HG02610 (cell line): ENCODE data around the gene RAMP3.
"Not testable (repeated sequence)": the region's sequence is repeated elsewhere in the genome, so short reads cannot be mapped to it uniquely, and the experiment has no call there.

Experiments used
- ATAC-seq: cut with Tn5 transposase; IDR thresholded peaks from one replicate; pipeline ENCODE4 v1.9.1; 2021; ENCODE audit warnings: mild to moderate bottlenecking, moderate library complexity; ENCODE audit not compliant: unreplicated experiment

The RAMP3 gene

DNA sequence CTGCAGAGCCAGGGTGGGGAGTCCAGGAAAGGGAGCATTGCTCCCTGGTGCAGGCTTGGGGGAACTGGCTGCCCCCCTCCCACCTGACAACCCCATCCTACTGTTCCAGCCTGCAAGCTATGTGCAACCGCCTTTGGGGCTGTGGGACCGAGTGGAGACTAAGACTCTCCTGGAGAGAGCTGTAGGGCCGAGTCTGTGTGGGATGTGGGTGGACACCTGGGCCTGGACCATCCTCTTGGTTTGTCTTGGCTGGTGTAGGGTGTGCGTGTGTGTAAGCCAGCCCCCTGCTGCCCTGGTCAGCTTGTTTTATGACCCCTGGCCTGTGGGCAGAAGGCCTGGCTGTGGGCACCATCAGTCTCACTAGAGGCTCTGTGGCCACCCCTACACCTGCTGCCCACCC lies 1.6 kb upstream of the RAMP3 start:
- ATAC-seq: no peak

DNA sequence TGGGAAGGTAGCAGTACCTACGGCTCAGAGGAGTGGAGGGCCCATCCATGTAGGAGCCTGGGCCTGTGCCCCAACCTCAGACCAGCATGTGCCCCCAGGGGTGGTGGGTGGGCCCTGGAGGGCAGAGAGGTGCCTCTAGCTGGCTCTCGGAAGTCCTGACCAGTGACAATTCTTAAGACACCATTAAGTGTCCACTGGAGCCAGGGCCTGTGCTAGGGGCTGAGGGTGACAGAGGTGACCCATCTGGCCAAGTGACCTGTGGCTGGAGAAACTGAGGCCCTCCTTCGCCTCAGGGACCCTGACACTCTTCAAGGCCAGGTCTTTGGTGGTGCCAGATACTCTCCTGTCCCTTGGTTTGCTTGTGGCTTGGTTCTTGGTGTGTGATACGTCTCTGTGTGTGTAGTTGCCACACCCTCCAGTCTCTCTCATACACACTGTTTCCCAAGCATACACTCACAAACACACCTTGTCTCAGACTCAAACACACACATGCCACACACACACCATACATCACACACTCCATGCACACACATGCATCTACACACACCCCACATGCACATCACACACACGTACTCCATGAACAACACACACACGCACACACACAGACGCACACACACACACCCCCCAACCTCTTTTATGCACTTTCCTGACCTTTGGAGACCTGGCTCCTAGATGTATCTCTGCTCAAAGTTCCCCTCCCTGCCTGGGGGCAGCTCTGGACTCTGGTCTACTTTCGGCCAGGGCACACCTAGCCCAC lies 897 bp upstream of the RAMP3 start:
- ATAC-seq: no peak

DNA sequence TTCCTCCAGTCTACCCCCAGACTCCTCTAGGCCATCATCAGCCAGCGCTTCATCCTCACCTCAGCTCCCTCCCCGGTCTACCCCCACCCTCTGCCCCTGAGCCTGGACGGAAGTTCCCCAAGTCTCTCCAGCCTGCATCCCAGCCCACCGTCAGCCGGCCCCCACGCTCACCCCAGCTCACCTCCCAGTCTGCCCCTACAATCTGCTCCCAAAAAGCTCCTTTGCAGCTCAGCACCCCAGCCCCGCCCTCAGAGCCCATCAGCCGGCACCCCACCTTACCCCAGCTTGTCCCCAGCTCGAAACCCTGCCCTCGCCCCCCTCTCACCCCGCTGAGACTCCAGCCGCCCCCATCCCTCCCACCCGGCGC lies 322 bp upstream of the RAMP3 start:
- no peak for ATAC-seq

DNA sequence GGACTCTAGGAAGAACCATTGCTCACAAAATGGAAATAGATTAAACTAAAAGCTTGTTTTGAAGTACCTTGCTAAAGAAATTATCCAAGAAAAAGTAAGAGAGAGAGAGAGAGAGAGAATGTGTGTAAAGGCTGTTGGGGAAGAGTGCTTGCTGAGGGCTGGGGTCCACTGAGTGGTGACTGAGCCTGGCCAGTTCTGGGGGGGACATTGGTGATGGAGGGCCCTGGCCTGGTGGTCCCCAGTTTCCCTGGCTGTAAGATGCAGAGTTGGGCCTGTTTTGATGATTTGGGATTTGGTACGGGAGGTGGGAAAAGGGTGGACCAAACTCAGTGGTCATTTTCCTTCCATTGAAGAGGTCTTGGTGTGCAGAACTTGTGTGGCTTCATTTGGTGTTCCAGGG lies 880 bp downstream of the RAMP3 start:
- ATAC-seq: no peak

DNA sequence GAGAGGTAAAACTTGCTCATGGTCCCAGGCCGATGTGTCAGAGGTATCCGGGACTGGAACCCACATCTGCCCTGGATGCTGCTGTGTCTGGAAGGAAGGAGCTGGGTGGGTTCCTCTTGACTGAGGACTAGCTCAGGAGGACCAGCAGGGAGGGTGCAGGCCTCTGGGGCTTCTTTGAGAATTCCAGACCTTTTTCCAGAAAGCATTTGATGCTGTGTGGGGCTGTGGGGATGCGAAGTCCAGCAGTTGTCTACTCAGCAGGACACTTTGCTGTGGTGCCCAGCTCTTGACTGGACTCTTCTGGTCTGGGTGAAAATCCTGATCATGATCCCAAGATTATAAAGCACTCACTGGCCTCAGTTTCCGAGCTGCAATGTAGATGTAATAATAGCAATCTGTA lies 1.7 kb downstream of the RAMP3 start:
- ATAC-seq: no peak

DNA sequence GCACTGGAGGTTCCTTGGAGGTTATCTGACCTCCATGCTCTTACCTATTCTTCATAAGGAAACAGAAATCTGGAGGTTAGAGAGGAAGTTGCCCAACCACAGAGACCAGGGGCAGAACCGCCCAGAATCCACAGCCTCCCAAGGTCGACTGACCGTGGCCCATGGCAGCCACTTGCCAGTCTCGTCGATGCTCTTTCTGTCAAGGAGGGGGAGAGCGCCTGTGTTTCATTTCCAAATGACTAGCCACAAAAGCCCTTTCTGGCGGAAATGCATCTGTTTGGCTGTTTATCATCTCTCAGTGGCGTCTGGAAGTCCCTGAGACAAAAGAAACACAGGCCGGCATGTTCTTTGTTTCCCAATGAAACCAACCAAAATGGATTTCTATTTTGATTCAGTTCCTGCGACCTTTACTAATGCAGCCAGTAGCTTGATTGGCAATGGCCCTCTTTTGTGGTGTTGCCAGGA lies 2.9 kb downstream of the RAMP3 start:
- peak; percentile 57 for ATAC-seq

DNA sequence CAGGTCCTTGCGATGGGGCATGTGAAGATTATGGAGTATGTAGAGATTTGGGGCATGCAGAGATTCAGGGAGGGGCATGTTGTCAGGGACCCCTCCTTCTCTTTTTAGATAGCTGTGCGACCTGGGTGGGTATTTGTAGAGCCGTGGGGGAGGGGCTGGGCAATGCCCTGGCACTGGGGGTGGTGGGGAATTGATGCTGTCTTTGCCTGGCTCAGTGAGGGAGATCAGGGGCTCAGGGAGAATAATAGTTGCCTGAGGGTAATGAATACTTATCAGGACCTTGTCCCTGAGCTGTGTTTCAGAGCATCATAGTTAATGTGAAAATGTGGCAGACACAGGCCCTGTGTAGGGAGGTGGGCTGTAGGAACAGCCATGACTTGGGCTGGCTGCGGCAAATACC lies 3.5 kb downstream of the RAMP3 start:
- no peak for ATAC-seq

DNA sequence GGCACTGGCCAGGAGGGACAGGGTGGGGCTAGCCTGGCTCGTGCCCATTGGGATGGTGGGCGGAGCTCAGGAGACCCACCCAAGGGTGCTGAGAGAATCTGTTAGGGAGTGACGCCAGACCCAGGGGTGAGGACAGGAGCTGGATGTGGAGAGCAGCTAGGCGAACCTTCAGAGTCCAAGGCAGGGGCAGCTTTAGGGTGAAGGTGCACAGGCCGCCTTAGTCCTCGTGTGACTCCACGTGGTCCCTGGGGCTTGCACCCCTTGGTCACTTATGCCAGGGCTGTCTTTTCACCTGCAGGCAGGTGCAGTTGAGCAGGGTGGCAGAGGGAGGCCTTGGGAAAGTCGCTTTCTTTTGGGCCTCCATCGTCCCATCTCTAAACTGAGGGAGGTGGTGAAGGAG lies 4.3 kb downstream of the RAMP3 start:
- ATAC-seq: no peak

DNA sequence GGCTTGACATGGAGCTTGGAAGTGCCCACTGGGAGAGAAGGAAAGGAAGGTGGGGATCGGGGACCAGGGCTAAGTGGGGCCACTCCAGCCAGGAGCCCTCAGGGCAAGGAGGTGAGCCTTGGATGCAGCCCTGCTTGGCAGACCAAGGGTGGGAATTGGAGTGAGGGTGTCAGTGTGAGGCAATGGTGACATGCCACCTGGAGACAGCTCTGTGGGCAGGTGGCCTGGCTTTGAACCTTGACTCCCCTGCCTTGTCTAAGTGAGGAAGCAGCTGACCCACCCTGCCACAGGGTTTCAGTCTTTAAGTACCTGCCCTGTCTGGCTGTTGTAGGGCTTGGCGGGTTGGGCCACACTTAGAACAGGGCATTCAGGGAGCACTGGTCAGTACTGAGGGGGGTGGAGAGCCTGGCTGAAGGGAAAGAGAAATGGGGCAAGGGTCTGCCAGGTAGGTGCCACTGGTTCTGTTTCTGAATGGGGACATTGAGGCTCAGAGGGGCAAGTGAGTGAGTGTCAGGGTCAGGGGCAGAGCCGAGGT lies 4.8 kb downstream of the RAMP3 start:
- no peak for ATAC-seq

DNA sequence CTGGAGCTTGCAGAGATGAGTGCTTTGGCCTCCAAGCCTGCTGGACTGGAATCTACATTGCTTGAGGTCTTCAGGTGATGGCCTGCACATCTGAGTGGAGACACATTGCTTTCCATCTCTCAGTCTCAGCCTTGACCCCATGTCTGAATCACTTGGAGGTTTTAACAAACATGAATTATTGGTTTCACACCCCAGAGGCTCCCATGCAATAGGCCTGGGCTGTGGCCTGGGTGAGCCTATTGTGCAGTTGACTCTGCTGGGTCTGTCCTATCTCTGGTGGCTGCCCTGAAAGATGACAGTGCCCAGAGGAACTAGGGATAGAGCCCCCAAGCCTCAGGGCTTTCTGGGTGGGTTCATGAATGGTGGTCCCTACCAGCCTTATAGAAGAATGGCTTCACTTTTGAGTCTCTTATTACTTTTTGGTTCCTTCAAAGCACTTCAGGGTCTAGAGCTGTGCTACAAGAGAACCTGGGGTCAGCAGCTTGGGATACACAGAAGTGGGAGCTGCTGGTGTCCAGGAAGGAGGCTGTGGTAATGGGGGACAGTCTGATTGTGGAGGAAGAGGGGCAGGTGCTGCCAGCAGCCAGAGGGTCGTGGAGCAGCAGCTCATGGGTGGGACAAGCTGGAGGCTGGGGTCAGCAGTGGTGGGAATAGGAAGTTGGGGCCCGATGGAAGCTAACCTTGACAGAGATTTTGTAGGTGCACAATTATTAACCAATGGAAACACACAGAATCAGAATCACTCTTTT lies 5.5 kb downstream of the RAMP3 start:
- no peak for ATAC-seq

DNA sequence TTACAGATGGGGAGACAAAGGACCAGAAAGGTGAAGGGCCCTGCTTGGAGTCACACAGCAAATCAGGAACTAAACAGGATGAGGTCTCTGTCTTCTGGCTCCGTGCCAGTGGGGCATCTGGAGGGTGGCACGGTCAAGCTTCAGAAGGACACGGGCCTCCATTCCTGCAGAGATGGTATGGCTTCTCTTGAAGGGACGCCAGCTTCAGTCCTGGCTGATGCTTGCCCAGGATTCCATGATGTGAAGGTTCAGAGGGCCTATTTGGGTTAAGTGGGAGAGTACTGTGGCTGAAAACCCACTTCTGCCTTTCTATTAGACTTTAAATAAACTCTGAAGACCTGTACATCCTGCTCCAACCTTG lies 6.1 kb downstream of the RAMP3 start:
- no peak for ATAC-seq

DNA sequence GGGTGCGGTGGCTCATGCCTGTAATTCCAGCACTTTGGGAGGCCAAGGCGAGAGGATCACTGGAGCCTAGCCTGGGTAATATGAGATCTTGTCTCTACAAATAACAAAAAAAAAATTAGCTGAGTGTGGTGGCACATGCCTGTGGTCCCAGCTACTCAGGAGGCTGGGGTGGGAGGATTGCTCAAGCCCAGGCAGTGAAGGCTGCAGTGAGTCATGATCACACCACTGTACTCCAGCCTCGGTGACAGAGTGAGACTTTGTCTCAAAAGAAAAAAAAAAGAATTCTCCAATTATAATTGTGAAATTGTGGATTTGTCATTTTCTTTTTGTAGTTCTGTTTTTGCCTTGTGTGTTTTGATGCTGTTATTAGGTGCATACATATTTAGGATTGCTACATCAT lies 6.7 kb downstream of the RAMP3 start:
- not testable (repeated sequence) for ATAC-seq

DNA sequence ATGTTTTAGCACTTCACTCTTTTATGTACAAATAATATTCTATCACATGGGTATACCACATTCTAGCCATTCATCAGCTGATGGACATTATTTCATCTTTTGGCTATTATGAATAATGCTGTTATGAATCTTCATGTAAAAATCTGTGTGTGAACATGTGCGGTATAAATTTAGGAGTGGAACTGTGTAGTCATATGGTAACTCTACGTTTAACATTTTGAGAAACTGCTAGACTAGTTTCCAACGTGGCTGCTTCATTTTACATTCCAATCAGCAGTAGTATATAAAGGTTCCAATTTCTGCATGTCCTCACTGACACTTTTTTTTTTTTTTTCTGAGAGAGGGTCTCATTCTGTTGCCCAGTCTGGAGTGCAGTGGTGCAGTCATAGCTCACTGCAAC lies 8.3 kb downstream of the RAMP3 start:
- no peak for ATAC-seq

DNA sequence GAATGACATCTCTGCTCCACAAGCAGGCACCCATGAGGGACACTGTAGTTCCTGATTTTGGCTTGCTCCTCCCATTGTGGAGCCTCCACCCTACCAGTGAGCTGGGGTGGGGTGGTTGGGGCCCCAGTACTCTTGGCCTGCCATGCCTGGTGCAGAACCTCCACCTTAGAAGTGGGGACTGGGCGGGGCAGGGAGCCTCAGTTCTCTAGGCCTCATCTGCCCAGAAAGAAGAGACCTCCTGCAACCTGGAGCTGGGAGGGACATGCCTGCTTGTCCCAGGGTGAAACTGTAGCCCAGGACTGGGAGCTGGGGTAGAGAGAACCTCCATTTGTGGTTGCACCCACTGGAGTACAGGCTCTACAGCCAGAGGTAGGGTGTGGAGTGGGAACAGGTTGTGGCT lies 14.4 kb downstream of the RAMP3 start:
- no peak for ATAC-seq

DNA sequence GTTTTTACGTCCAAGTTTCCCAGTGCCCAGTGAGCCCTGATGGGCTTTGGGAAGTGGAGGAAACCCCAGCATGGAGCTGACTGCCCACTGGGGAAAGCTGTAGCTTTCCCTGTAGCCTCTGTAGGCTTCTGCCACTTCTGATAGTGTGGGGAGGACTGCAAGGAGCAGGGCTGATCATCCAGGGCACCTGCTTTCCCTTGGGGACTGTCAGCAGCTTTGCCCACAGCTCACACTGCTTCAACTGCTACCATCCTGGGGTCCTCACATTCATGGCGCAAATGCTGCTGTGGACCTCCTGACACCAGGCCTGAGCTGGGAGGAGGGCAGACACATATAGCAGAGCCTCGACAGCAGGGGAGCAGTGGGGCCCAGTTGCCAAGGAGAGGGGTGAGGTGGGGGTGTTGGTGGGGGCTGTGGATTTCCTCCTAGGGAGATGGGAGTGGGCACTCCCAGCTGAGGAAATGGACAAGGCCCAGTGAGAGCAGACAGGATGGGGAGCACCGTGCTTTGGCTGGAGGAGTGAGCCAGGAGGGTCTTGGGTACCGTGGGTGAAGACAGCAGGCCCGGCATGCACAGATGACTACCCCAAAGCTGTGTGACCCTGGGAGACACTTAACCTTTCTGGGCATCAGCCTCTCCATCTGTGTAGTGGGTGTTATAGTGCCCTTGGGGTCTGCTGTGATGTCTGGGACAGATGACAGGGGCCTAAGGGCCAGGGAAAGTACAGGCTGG lies 16.2 kb downstream of the RAMP3 start:
- no peak for ATAC-seq

DNA sequence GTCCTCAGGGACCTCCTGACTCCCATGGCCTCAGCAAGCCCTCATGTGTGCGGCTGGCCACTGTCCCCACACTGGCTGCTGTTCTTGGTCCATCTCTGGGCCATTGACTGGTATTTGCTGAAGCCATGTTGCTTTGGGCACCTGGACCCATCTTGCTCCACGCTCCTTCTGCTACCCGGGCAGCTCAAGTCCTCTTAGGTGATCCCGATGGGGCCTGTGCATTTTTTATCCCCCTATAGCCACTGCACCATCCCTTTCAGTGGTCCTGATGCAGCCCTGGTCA lies 16.7 kb downstream of the RAMP3 start:
- no peak for ATAC-seq

DNA sequence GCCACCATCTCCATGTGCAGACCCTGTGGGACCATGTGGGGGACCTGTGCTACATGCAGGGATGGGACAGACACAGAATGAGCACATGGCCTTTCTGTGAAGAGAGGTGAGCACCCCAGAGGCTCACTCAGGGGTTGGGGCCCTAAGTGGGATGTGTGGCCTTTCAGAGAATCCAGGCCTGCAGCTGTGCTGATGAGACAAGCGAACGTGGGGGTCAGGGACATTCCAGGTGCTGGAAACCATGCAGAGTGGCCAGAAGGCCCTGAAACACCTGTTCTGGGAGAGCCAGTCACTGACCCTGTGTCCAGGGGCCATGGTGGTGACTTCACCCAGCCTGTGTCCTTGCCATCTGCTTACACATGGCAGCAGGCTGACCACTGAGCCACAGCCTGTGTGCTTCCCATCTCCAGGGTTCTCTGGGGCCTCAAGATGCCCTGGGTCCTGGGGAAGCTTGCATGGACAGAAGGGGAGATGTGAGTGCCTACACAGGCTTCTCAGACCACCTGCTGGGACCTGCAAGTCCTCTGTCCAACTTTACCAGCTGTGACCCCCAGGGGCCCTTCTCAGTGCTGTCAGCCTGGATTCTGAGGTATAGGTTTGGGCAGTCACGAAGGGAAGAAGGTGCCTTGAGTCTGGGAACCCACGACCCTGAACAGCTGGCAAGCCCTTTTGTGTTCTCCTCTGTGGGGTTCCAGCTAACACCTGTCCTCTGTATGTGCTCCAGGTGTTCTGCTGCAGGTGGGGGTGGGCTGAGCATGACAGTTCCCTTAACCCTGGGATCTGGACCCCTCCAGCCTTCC lies 17.6 kb downstream of the RAMP3 start:
- no peak for ATAC-seq

DNA sequence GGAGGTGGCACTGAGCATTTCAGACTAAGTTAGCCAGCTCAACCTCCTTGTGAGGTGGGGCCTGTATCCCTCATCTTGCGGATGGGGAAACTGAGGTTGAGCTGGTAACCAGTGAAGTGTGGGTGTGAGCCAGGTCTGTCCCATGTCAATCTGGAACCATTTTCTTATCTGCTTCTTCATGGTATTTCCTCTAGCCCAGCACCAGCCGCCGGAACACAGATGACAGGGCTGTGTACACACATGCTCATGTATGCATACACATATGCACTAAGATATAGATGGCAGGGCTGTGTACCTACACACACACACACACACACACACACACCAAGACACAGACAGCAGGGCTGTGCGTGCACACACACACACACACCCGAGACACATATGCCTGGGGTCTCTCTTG lies 18.5 kb downstream of the RAMP3 start:
- no peak for ATAC-seq

DNA sequence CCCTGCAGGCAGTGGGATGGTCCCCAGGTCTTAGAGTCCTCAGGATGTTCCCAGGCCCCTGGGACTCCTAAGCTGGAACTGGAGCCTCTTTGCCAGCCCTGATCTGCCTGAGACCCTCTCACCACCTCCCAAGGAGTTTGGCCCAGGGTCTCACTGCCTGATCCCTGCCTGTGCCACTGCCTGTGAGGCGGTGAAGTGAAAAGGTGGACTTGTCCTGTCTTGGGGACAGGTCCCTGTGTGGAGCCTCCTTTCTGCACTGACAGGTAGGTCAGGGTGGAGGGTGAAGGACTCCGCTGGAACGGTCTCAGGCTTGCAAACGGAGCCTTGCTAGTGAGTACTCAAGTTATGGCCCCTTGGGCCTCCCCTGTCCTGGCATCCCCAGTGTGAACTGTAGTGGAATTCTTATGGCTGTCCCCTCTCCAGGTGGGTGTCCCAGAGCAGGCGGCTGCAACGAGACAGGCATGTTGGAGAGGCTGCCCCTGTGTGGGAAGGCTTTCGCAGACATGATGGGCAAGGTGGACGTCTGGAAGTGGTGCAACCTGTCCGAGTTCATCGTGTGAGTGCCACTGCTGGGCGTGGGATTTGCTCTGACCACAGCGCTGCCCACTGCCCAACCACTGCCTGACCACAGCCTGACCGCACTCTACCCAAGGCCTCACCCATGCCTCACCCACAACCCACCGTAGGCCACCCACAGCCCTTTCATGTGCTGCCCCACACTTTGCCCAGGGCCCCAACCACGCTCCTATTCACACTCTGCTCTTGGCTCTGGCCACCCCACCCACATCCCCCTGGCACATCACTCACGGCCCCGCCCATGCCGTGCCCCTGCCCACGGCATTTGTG lies 19.5 kb downstream of the RAMP3 start:
- no peak for ATAC-seq

DNA sequence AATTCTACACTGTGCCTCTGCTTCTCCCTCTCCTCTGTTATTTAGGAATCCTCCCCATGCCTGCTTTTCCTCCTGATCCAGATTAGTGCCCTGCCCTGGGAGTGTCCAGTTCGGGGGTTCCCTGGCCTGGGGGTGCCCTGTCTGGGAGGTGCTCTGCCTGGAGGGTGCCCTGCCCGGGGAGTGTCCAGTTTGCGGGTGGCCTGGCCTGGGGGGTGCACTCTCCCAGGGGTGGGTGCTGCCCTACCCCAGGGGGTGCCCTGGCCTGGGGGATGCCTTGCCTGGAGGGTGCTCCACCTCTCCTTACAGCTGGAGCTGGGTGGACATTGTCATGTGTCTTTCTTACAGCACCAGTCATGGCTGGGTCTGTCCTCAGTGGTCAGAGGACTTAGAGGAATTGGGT lies 20.2 kb downstream of the RAMP3 start:
- no peak for ATAC-seq
